Skeletal muscle cell (primary cell): ENCODE measurements around the gene PRR19.
"Not testable (repeated sequence)": the region's sequence is repeated elsewhere in the genome, so short reads cannot be mapped to it uniquely, and the experiment has no call there.

Experiments used
- DNase-seq: peaks from one replicate; pipeline ENCODE4 v3.0.0-alpha.2; 2010; ENCODE audit warnings: low read depth
- H3K4me3 ChIP-seq: 2 replicates; pipeline ENCODE4 v1.5.1; 2011; ENCODE audit warnings: low read depth, mild to moderate bottlenecking, control low read depth, low read length, moderate library complexity

Gene PRR19, protein sequence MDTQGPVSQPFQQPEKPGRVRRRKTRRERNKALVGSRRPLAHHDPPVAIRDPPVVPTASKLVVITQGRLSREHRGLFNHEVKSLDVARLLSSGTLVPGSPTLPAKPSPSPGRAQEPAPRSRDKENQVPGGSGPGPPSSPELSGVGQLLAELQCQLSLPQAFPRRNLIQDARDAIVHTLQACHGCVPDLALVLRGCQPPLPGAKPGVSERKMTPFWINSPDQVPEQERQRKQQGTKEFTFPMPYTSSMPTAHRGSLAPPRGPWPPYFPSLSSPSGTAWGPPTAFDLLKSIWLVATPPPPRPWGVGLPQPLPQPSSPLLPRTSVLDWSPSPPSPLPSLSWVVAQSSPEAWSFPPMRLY

DNA sequence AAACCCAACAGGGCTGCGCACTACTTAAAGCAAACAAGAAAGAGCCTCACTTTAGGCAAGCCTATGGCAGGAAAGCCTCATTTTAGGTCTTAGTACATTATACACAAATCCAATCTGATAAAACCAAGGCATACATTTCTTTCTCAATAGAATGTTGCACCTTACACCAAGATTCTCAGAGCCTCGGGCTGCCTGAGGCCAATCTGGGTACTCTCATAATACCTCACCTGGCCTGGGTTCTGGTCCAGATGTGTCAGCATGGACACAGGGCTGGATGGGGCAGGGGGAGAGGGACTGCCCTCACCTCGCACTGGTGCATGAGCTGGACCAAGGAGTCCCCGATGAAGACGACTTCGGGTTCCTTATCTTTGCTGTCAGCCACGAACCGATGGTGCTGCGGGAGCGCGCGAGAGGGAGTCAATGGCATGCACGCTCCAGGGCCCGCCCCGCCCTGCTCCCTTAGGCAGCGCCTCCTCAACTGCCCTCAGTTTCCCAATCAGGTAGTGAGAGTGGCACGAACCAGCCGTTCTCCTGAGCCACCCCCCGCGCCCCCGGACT is at the start of gene PRR19:
Gene PRR19, plus strand, starts transcription at position 487 of the 558 bp plus-strand sequence. CDS start 7,453 bp downstream, outside the sequence.
- DNase-seq, result no peak
- H3K4me3 ChIP-seq, result peak within 1 kb of the TSS; percentile 80

DNA sequence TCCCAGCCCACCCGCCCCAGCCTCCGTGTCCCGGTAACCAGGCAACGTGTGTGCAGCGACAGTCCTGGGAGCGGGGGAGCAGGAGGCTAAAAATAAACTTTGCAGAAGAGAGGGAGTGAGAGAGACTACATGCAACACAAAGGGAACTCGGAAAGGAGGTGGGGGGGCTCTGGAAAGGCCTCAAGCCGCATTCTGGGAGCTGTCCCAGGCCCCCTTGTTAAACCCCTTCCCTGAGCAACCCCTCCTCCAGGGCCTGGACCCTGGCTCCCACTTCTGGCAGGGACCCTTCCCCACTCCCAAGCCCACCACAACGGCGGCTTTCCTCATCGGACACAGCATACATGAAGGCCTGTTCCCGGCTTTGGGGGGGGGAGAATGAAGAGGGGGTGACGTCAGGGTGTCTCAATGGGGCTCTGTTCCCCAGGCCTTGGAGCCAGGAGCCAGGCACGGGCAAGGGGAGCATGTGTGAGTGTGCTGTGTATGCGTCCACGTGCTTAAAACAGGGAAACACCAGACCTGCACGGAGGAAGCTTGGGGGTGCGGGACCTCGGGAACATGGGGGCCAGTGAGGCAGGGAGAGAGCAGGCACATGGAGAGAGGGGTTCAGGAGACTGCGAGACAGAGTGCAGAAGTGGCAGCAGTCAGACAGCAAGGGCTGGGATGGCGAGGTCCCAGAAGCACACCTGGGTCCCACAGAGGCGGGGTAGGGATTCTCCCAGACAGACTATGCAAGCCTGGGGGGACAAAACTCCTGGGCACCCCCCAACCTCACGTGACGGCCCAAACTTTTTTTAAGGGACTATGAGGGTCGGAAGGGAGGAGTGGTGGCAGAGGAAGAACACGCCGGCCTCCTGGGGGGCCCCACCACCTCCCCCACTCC is 49.3 kb upstream of the PRR19 start:
- H3K4me3 ChIP-seq, result peak overlapping the region; percentile 99

GRCh38 chr19:42253245-42254088 is 48.5 kb upstream of the PRR19 start:
- peak overlapping the region; percentile 99 for H3K4me3 ChIP-seq
- DNase-seq, result no peak

More for the DNA sequence above, 49.3 kb upstream of the PRR19 start:
- no peak for DNase-seq

DNA sequence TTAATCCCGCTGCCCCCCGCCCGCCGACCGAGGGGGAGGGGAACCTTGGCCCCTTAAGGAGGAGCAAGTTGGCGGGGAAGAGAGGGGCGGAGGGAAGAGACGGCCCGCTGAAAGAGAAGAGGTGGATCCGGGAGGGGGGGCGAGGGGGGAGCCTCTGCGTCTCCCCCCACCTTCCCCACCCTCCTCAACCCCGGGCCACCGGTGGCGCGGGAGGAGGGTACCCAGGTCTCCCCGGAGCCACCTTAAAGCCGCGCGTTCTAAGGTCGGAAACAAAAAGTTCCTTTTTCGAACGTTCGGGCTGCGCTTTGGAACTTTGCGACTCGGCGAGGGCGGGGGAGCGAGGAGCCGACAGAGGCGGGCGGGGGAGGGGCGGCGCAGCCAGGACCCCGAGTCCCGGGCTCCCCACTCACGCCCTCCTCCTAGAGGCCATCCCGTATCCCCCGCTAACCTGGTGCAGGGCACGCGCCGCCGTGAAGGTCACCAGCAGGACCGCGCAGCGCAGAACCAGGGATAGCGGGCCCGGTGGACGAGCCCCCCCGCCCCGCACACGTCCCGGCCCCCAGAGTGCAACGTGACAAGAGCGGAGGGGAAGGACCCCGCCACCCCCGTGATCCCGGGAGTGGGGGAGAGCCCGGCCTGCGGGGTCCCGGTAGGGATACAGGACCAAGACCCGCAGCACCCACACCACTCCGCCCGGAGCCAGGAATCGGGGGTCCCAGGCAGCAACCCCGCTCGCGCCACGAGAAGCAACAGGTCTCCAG is 47.7 kb upstream of the PRR19 start:
- no peak for DNase-seq
- H3K4me3 ChIP-seq, result peak overlapping the region; percentile 99

- DNase-seq, result peak; percentile 63
- H3K4me3 ChIP-seq, result peak within 1 kb of the TSS; percentile 99
Measured at GRCh38 chr19:42254850-42255765, 46.8 kb upstream of the PRR19 start, which contains the start of gene ERF. Gene ERF (minus strand): TSS chr19:42255128. CDS start chr19:42254999, 129 bp downstream.

DNA sequence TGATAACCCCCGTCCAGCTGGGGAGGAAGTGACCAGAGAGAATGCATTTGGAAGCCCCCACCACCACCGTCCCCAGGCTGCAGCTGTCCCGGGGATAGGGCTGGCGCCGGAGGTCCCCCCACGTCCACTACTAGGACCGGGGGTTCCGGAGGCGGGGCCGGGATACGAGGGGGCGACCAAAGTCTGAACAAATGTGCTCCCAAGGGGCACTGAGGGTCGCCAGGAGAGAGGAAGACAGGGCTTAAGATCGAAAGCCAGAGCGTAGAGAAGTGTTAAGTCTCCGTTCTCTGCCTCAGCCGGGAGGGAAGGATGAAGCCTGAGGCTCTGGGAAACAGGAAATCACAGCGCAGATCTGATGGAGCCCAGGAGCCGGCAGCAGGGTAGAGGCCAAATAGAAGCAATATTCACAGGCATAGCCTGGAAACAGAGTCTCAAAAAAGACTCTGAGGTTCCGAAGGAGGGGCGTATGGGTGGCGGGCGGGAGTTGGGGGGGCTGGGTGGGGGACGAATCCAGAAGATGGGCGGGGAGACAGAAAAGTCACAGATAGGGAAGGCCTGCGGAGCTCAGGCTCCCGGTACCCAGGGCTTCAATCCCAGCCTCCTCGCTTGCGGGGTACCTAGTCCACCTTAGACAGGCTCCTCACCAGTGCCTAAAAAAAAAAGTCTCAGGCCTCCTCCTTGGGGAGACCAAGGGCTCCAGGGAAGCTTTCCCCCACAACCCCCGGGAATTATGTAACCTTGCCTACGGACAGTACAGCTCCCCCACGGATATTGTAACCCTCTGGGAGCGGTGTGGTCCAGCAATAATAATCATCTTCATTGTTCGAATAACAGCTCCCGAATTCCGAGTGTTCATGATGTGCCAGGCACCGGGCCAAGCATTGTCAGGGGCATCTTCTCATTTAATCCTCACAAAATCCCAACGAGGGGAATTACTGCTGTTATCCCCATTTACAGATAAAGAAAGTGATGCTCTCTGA is 45.9 kb upstream of the PRR19 start:
- peak overlapping the region; percentile 99 for H3K4me3 ChIP-seq
- no peak for DNase-seq

DNA sequence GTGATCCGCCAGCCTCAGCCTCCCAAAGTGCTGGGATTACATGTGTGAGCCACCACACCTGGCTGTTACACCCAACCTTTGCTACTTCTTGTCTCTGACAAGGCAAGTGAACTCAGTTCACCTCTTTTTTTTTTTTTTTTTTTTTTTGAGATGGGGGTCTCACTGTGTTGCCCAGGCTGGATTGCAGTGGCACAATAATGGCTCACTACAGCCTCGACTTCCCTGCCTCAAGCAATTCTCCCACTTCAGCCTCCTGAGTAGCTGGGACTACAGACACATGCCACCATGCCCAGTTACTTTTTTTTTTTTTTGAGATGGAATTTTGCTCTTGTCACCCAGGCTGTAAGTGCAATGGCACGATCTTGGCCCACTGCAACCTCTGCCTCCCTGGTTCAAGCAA is 44.1 kb upstream of the PRR19 start:
- not testable (repeated sequence) for DNase-seq, H3K4me3 ChIP-seq

DNA sequence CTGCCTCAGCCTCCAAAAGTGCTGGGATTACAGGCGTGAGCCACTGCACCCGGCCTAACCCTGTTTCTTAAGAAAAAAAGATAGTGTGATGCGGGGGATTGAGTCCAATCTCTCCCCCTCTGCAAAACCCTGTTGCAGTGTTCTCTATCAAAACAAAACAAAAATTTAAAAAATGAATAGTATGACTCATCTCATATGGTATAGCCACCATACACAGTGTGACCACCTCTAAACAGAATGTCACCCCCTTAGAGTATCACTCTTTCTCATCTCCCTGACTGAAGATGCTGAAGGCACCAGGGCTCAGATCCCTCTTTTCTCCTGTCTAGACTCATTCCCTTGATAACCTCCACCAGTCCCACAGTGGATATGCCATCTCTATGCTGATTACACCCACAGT is 40.2 kb upstream of the PRR19 start:
- no peak for DNase-seq
- no peak overlapping the region for H3K4me3 ChIP-seq

DNA sequence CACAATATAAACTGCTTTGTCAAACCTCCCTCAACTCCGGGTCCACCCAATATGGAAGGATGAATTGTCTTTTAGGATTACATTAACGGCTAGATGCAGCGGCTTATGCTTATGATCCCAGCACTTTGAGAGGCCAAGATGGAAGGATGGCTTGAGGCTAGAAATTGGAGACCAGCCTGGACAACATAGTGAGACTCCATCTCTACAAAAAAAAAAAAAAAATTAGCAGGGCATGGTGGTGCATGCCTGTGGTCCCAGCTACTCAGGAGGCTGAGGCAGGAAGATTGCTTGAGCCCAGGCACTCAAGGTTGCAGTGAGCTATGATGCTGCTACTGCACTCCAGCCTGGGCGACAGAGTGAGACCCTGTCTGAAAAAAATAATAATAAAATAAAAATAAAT is 35.8 kb upstream of the PRR19 start:
- DNase-seq, H3K4me3 ChIP-seq: not testable (repeated sequence)

DNA sequence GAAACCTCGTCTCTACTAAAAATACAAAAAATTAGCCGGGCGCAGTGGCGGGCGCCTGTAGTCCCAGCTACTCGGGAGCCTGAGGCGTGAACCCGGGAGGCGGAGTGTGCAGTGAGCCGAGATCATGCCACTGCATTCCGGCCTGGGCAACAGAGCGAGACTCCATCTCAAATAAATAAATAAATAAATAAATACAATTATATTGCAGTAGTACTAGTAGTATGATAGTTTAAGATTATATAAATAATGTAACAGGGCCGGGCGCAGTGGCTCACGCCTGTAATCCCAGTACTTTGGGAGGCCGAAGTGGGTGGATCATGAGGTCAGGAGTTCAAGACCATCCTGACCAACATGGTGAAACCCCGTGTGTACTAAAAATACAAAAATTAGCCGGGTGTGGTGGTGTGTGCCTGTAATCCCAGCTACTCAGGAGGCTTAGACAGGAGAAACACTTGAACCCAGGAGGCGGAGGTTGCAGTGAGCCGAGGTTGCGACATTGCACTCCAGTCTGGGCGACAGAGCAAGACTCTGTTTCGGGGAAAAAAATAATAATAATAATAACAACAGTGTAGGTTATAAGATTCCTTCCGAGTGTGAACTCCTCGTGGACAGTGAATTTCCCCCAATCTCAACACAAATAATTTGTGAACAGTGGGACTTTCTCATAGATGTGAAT is 34.9 kb upstream of the PRR19 start:
- not testable (repeated sequence) for H3K4me3 ChIP-seq, DNase-seq

DNA sequence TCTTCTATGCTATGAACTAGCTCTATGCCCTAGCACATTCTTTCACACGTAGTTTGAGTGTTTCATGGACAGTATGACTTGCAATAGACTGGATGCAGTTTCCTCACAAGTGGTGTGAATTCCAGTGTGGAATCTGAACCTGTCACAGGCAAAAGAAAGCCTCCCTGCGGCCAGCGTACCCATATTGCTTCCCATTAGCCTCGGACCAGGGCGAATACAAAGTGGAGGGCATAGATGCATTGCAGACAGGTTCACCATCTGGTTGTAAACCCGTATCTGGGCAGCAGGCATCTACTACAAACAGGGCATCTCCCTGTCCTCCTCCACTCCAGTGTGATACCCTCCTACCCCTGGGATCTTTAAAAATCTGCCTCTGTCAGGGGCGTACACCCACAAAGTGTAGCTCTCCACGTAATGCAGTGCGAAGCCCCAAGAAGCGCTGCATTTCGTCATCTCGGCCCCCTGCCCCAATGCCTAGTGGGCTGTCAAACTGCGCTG is 34.2 kb upstream of the PRR19 start:
- no peak for DNase-seq
- H3K4me3 ChIP-seq, result peak overlapping the region; percentile 71

DNA sequence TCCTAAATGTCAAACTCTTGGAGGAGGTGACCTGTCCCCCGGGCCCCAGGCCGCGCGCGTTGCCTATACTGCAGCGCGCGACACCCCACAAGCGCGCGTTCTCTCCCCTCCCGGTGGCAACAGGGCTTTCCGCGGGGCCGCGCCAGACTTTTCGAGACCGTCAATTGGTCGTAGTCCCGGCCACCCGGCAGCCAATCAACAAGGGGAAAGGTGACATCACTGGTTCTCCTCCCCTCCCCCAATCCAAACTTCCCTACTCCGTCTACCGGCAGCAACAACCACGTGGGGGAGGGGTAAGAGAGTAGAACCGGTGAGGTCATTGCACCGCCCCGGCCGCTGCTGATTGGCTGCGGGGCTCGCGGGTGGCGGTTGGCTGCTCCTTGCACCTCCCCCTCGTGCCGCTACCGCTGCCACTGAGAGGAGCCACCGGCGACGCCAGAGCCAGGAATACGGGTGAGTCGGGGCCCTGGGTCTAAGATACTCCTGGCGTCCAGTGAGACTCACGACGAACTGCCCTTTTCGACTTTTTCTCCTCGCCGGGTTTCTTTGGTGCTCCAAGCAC is 33.7 kb upstream of the PRR19 start:
- DNase-seq, result peak; percentile 97
- H3K4me3 ChIP-seq, result peak overlapping the region; percentile 71

- H3K4me3 ChIP-seq, result peak within 1 kb of the TSS; percentile 71
- peak; percentile 100 for DNase-seq
Measured at GRCh38 chr19:42268704-42269477, 33.0 kb upstream of the PRR19 start, which contains the start of gene CIC. Gene CIC (plus strand): TSS chr19:42269252. CDS start chr19:42271784, 2,532 bp downstream.

DNA sequence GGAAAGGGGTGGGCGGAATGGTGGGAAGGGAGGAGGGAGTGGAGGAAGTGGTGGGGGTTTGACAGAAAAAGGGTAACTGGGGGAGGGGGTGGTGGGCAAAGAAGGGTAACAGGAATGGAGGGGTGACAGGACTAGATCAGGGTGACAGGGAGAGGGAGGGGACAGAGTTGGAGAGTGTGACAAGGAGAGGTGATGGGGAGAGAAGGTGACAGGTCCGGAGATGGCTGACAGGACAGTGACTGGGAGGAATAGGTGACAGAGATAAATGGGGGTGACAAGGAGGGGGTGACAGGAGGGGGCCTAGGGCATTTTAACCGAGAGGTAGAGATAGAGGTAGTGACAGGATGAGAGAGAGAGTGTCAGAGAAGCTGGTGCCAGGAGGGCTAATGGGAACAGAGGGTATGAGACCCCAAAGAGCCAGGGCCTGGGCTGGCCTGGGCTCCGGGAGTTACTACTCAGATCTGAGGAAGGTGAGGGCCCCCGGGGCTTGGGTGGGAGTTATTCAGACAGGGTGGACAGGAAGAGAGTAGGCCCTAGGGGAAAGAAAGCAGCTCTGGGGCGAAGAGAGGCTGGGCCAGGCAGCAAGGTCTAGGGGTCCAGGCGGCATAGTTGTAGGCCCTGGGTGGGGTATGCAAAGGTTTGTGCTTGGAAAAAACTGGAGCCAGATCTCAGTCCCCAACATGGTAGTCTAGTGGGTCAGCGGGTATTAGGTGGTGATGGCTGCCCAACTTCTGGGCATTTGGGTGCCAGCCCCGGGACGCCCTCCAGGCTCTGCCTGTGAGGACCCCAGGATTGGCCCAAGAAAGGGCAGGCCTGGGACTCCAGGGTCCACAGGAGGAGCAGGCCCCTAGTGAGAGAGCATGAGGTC is 32.2 kb upstream of the PRR19 start:
- DNase-seq, result no peak

More for the DNA sequence above, 32.2 kb upstream of the PRR19 start:
- peak overlapping the region; percentile 66 for H3K4me3 ChIP-seq
